Right lobe of liver (tissue), 4 donors: ENCODE measurements around the gene LIPE.

Source experiments
- POLR2A ChIP-seq: fragments of 450-650 bp; IDR thresholded peaks from one replicate; pipeline ENCODE4 v1.6.1; 2017; ENCODE audit warnings: antibody characterized with exemption, mild to moderate bottlenecking
- TF ChIP-seq, protein P1 (sequence below), 4 donors: fragments of 200-600 bp in 3 of 4; fragments of 450-650 bp in 1 of 4; IDR thresholded peaks; one replicate each; pipeline versions ENCODE4 v1.5.1 to v1.8.0; 2016 to 2022; ENCODE audit warnings: antibody characterized with exemption in 4 of 4, mild to moderate bottlenecking in 2 of 4
- donor health status: DM: no; HTN: no; CAD: no.
- donor health status: DM: no; HTN: no; CAD: no.
- donor health status: DM: no; HTN: yes; CAD: no.

DNA sequence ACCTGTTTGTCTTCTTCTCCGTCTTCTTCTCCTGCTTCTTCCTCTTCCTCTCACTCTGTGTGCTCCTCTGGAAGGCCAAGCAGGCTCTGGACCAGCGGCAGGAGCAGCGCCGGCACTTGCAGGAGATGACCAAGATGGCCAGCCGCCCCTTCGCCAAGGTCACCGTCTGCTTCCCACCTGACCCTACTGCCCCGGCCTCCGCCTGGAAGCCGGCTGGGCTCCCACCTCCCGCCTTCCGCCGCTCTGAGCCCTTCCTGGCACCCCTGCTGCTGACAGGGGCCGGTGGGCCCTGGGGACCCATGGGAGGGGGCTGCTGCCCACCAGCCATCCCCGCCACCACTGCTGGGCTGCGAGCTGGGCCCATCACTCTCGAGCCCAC is 51.0 kb downstream of the LIPE start:
- no peak for TF ChIP-seq POLR2A
- TF ChIP-seq, protein P1, sequence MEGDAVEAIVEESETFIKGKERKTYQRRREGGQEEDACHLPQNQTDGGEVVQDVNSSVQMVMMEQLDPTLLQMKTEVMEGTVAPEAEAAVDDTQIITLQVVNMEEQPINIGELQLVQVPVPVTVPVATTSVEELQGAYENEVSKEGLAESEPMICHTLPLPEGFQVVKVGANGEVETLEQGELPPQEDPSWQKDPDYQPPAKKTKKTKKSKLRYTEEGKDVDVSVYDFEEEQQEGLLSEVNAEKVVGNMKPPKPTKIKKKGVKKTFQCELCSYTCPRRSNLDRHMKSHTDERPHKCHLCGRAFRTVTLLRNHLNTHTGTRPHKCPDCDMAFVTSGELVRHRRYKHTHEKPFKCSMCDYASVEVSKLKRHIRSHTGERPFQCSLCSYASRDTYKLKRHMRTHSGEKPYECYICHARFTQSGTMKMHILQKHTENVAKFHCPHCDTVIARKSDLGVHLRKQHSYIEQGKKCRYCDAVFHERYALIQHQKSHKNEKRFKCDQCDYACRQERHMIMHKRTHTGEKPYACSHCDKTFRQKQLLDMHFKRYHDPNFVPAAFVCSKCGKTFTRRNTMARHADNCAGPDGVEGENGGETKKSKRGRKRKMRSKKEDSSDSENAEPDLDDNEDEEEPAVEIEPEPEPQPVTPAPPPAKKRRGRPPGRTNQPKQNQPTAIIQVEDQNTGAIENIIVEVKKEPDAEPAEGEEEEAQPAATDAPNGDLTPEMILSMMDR (IDR thresholded peaks at IDR 0.05) = no peak
